GM15510 (cell line): ENCODE data around the gene MILR1.

Experiments used
- POLR2A ChIP-seq: IDR thresholded peaks from 3 replicates; pipeline ENCODE4 v1.6.1; 2011; ENCODE audit warnings: borderline replicate concordance; ENCODE audit not compliant: insufficient read length; ENCODE audit errors: extremely low read depth

The MILR1 gene

DNA sequence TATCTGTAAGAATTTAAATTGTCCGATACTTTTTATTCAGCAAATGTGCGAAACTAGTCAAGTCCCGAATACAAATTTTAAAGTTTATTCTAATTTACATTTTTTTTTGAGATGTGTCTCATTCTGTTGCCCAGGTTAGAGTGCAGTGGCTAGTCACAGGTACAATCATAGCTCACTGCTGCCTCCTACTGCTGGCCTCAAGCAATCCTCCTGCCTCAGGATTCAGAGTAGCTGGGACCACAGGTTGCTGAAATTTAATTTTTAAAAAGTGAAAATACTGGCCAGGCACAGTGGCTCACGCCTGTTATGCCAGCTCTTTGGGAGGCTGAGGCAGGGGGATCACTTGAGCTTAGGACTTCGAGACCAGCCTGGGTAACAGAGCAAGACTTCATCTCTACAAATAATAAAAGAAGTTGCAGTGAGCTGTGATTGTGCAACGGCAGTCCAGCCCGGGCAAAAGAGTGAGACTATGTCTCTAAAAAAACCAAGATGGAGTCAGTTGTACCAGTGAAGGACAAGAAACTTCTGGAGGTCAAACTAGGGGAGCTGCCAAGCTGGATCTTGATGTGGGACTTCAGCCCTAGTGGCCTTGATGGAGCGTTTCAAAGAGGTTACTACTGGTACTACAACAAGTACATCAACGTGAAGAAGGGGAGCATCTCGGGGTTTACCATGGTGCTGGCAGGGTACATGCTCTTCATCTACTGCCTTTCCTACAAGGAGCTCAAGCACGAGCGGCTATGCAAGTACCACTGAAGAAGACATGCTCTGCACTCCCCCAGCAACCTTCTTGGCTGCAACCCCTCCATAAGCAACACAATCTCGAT is 42.3 kb downstream of the MILR1 start:
- TF ChIP-seq POLR2A, result no peak

DNA sequence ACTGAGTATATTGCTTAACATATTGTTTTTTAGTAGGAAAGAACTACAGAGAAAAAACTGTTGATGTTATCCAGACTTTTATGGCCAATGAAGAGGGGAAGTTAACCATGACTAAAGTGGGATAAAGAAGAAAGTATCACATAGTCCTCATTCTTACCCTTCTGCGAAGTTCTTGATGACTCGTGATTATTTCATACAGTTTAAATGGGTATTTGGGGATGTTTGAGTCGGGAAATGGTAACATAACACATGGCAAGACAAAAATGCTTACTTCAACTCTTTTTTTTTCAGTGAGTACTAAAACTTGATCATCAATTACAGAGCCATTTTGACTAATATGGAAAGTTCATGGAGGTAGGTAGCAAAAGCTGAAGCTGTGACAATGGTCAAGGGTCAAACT is 43.1 kb downstream of the MILR1 start:
- TF ChIP-seq POLR2A, result no peak

DNA sequence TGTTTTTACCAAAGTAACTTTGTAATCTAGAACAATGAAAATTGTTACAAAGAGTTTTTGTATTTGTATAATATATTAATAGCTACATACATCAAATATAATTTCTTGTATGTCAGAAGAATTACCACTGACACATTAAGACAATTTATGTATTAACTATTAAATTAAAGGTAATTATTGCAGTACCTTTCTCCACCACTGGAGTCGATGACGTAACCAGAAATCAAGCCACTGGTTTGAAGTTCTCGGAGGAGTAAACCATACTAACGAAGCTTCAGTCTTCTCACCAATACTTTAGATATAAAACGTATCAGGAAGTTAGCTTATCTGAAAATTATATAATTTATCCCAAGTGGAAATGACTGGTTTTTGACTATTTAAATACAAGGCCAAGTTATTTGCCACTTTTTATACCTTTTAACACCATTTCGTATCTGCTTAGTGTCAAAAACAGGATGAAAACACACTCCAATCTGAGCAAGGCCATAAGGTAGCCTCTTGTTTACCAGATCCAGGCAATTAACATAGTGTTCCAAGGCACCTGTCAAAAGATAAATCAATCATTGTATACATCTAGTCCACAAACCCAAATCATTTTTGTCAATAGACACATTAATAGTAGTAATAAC is 43.7 kb downstream of the MILR1 start:
- TF ChIP-seq POLR2A, result no peak

DNA sequence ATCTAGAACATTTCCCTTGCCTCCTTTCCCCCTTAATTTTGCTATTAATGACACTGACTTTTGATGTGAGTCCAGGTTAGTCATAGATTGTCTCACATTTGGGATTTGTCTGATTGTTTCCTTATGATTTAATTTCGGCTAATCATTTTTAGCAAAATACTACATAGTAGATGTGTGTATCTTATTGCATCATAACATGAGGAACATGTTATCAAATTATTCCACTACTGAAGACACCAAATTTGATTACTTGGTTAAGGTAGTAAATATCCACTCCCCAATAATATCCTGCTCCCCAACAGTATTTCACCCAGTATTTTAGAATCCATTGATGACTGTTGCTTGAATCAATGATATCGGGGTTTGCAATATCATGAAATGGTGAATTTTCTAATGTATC is 45.2 kb downstream of the MILR1 start:
- no peak for TF ChIP-seq POLR2A

DNA sequence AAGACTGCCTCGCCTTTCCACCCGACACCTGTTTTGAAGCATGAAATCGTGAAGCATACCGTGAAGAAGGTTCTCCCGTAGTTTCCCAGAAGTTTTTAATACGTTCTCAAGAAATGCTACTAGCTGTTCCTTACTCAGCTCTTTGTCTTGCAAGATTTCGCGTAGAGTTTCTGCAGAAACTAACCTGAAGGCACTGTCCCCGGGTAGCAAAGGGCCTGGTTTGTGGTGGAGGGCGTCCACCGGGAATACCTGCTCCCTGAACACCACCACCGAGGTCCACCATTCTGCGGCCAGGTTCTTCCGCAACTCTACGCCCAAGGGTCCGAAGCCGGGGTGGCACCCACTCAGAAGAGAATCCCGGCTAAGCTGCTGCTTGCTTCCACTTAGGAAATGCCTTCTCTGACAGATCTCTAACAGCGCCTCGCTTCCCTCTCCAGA is 47.5 kb downstream of the MILR1 start:
- TF ChIP-seq POLR2A, result no peak

DNA sequence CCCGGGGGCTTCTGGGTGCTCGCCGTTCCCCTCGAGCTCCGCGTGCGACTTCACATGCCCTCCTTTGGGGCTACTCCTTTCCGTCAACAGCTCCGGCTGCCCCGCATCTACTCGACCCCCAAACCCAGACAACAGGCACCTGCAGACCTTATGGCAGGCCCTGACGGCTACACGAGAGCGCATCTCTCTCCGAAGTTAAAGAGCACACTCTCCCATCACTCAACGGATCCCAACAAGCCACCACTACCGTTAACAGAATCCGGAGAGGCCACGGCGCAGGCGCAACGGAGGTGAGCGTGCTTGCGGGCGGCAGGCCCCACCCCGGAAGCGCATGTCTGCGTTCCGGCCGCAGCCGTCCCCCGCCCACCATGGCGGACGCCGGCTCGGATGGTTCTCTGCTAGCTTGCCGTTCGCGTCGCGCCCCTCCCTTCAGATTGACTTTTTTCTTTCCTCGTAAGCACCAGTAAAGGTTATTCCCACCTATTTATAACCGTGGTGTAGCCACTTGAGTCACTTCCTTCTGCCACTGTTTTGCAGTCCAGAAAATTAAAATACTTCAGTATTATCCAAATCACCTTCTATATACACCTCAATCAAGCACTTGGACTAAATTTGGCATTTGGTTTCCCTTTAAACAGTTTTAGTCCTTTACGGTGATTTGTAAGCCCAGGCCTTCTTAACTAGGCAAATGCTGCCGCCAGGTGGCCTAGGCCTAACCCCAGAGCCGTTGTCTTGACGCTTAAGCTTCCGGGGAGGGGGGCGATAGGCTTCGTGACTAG is 48.1 kb downstream of the MILR1 start, which contains the start of gene POLG2:
Gene POLG2, minus strand, starts transcription at position 269 of the 779 bp plus-strand sequence. Its CDS starts 86 bp downstream, at position 183.
- peak; percentile 95 for TF ChIP-seq POLR2A

DNA sequence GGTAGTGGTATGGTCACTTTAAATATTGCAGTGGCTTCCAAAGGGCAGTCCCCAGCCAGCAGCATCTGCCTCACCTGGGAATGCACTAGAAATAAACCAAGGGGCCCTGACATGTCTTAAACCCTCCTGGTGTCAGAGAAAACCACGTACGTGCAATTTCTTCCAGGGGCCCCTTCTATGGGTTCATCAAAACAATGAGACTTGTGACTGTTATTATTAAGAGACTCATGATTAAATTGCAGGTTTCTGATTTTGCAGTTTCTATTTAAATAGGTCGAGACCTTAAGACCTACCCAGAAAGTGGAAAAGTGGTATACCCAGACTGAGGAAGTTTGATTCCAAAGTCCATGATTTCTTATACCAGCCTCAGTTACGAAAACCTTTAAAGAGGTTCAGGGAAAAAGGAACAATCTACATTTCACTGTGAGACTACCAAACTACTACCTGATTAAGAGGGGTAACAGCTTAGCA is 48.7 kb downstream of the MILR1 start:
- TF ChIP-seq POLR2A, result no peak

DNA sequence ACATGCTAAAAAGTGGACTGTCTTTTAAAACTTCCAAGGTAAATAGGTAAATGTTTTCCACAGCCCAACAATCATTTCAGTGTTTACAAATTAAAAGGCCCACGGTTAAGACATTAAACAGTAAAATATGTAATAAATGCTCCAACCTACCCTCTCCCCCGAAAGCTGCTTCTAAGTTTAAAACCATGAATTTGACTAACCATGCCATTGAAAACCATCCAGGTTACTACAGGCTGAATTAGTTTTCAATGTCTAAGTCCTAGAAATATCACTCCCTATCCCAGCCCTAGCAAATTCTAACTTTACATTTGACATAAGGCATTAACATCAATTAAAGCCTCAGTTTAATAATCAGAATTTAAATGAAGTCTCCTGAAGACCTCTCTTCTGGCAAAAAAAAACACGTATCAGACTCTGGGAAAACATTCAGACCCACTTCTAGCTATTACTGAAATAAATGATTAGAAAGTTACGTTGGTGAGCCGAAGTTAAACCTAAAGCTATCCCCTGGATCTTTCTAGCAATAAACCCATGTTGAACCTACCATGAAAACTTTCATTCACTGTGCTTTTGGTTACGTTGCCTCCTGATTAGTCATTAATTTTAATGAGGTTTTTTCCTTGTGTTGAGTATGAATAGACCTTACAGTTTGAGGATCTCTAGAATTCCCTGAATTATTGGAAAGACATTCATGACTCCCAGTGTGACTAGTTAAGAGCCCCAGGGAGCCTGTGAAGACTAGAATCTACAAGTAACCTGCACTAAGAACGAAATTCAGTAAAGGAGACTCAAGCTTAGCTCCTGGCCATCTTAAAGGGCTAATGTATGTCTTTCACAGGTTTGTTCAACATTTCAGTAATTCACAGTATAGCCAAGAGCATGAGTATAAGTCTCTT is 49.6 kb downstream of the MILR1 start:
- peak; percentile 8 for TF ChIP-seq POLR2A

DNA sequence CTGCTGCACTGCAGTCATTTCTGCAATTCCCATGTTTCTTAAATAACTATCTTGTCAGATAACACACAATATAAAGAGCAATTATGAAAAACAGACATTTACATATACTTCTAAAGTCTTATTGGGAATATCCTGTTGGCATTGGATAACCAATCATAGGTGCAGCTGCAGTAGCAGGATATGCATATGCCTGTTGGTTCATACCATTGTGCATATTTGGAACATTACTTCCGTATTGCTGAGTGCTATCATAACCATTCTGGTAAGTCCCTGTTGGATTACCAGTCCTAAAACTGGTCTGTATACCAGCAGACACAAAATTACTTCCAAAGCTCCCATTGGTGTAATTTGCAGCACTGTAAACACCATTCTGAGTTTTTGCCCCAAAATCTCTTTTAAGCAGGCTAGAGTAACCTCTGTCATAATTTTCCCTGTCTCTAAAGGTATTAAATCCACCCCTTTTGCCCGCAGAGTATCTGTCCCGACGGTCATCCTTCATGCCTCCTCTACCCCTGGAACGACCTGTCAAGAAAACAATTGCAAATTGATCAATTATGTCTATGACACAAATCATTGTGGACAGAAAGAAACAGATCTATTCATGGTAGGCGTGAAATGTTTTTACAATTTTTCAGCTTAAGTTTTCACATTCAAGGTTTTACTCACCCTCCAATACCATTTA is 51.0 kb downstream of the MILR1 start:
- TF ChIP-seq POLR2A, result no peak

DNA sequence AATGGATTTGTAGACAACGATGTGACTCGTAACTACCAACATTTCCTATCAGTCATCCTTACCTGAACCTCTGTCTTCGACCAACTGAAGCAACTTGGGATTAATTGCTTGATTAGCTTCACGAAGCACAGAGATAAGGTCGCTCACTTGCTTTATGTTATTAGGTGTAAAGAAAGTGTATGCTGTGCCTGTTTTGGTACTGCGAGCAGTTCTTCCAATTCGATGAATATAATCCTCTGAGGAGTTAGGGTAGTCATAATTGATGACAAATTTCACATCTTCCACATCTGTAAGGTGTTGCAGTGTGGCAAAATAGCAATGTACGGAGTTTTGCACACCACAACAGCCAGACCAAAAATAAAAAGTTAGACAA is 51.6 kb downstream of the MILR1 start:
- no peak for TF ChIP-seq POLR2A

DNA sequence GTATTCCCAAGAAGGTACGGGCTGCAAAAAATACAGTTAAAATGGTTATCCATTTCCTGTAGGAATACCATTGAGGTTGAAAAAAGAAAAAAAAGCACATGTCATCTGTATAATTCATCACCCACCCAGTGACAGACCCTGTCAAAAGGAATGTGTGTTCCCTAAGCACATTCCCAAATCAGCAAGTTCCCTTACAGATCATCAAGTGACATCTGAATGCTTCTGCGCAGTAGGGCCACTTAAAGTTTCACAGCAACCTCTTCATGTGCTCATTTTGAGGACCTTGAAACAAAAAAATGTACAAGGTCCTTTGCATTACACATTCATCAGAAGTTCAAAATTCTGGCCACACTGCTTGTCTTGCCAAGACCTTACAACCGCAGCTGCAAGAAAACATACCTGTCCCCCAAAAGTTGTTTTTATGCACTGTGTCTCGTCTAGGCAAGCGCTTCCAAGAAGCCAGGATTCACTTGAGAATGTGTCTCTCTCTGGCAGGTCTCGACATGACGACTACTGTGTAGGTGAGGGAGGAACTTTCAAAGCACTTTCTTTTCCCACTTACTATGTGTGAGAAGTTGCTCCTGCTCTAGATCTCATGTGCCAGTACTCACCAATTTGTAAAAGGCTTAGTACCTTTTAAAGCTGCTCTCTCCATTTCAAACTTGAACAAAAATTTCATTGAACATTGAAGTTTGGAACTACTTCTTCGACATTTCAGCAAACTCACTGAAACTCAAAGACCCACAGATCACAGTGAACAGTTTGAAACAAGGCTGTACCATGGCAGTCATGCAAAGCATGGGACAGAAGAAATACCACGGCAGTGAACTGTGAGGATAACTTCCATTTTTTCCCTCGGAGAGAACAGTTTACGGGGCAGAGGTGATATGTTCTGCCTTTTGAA is 52.2 kb downstream of the MILR1 start:
- no peak for TF ChIP-seq POLR2A

DNA sequence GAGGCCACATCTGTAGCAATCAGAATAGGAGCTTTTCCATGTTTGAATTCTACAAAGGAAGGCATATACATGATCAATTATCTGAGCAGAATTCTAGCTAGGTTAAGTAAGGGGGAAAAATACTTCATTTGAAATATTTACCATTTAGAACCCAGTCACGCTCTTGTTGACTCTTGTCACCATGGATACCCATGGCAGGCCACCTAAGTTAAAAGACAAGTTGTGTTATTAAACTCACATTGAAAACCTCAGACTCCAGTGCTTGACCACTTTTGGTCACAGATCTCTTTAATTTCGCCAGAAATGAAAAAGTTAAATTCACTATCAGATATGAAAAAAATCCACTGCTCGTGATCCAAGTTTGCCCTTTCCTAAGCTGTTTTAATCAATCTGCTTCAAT is 53.1 kb downstream of the MILR1 start:
- no peak for TF ChIP-seq POLR2A

DNA sequence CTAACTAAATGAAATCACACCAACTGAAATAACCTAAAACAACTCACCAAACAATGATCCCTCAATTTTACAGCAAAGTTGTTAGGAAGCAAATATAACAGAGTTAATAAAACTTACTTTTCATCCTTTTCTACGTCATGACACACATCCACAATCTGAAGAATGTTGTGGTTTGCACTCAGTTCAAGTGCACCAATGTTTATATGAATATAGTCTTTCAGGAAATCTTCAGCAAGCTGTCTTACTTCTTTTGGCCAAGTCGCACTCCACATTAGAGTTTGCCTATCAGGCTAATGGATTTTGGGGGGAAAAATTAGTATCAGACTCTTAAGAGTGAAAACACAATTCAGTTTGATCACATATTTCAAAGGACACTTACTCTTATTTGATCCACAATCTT is 53.9 kb downstream of the MILR1 start:
- TF ChIP-seq POLR2A, result no peak
